Inferior parietal cortex (tissue), 1 donor: ENCODE results near the gene MICAL2.

Experiments used
- DNase-seq: peaks from one replicate; pipeline ENCODE4 v3.0.0-alpha.2; 2016; ENCODE audit errors: extremely low spot score

Gene MICAL2

GRCh38 chr11:12232817-12233601 is 122.6 kb downstream of the MICAL2 start:
- no peak for DNase-seq

GRCh38 chr11:12233602-12233925 is 123.2 kb downstream of the MICAL2 start:
- no peak for DNase-seq

- DNase-seq = no peak
Measured at GRCh38 chr11:12234221-12234620, 123.8 kb downstream of the MICAL2 start.

GRCh38 chr11:12235080-12235479 is 124.7 kb downstream of the MICAL2 start:
- DNase-seq = no peak

- no peak for DNase-seq
Measured at GRCh38 chr11:12235553-12235946, 125.2 kb downstream of the MICAL2 start.

GRCh38 chr11:12235947-12236743 is 125.8 kb downstream of the MICAL2 start:
- DNase-seq = peak; percentile 87

- no peak for DNase-seq
Measured at GRCh38 chr11:12236744-12237101, 126.3 kb downstream of the MICAL2 start.

GRCh38 chr11:12237381-12237784 is 127.0 kb downstream of the MICAL2 start:
- no peak for DNase-seq

- no peak for DNase-seq
Measured at GRCh38 chr11:12238420-12238819, 128.0 kb downstream of the MICAL2 start.

GRCh38 chr11:12239396-12239795 is 129.0 kb downstream of the MICAL2 start:
- DNase-seq = no peak

DNA sequence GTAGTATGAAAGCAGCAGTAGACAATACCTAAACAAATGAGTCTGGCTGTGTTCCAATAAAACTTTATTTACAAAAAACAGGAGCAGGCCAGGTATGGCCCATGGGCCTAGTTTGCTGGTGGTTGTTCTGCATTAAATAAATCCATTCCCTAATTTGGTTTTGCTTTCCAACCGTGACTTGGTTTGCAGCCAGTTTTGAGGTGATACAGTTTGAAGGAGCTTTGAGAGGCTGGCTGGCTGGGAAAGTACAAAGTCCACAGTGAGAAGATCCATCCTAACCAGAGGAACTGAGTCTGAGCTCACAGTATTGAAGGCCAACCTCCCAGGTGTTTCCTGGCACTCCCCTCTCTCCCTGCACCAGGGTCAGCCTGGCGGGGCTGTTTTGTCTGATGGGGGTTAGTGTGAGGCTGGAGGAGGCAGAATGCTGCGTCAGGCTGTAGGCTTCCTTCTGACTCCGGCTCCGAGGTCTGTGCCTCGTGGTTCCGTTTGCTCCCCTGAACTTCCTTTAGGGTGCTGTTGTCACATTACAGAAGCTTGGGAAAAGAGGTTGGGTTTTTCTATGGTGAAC is 129.5 kb downstream of the MICAL2 start:
- DNase-seq = no peak

- DNase-seq = no peak
Measured at GRCh38 chr11:12240677-12241076, 130.3 kb downstream of the MICAL2 start.

GRCh38 chr11:12241401-12241800 is 131.0 kb downstream of the MICAL2 start:
- no peak for DNase-seq

DNA sequence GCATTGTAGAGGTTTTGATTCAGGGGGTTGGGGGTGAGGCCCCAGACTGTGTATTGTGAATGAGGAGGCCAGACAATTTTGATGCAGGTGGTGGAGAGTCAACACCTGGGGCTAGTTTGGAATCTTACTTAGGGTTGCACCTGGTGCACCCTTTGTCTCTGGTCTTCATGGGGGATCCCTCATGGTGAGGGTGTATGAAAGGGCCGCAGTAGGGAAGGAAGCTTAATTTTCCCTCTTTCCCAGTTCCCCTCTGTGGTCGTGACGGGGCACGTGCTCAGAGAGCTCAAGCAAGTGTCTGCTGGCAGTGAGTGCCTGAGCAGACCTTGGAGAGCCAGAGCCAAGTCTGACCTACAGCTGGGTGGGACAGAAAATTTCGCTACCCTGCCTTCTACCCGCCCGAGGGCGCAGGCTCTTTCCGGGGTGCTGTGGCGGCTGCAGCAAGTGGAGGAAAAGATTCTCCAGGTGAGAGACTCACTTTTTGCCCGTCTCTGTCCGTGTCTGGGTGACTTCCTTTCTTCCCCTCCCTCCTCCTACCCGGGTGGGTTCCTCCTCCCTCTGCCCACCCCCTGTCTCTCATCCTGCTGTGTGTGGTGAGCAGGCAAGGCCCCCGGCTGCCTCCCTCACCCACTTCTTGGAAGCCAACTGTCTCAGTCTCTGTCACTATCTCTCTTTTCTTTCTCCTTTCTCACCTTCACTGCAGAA is 131.7 kb downstream of the MICAL2 start:
- DNase-seq = no peak

DNA sequence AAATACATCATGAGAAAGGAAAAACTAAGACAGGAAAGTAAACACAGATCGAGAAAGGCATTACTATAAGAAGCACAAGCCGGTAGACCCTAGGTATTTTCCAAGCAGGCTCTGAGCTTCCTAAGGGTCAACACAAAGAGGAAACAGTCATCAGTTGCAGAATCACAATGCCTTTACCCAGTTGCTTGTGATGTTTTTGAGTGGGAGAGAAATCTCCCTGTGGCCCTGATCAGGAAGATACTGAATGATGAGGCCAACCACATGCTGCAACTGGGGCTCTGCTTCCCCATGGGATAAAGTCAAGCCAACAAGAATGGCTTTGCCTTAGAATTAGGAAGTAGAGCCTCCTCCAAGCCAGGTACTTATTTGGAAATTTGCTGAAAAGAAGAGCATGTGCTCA is 132.6 kb downstream of the MICAL2 start:
- no peak for DNase-seq

- no peak for DNase-seq
Measured at GRCh38 chr11:12243486-12243885, 133.1 kb downstream of the MICAL2 start.

- DNase-seq = no peak
Measured at GRCh38 chr11:12243911-12244550, 133.6 kb downstream of the MICAL2 start.

DNA sequence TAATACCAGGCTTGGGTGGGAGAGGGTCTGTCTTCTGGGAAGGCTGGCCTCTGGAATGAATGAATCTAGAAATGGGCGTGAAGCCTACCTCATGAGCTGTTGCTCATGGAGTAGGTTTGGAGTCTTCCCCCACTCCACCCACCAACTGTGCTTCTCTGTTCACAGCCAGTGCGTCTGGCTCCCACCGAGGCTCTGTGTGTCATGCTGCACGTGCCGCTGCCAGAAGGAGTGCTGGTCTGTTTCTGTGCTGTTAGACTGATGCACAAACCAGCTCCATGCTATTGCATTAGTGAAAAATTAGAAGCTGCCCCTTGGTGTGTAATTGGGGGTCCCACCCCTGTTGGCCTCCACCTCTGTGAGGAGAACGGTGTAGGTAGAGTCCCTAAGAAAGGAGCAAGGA is 134.7 kb downstream of the MICAL2 start:
- no peak for DNase-seq

- no peak for DNase-seq
Measured at GRCh38 chr11:12245549-12246016, 135.2 kb downstream of the MICAL2 start.

DNA sequence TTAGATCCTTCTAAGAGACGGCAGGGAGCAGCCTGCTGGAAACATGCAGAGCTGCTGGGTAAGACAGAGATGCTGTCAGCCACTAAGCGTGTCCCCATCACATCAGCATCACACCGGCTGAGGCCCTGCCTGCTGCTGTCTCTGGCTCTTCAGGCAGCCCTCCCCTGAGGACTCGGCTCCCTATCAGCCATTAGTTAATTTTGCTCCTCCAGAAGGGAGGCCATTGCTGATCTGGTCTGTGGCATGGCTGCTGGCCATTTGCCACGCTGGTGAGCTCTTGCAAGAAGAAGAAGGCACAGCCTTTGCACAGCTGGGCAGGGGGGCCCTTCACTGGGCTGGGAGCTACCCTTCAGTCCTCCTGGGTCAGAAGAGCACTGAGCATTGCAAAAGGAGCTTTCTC is 135.8 kb downstream of the MICAL2 start:
- no peak for DNase-seq

DNA sequence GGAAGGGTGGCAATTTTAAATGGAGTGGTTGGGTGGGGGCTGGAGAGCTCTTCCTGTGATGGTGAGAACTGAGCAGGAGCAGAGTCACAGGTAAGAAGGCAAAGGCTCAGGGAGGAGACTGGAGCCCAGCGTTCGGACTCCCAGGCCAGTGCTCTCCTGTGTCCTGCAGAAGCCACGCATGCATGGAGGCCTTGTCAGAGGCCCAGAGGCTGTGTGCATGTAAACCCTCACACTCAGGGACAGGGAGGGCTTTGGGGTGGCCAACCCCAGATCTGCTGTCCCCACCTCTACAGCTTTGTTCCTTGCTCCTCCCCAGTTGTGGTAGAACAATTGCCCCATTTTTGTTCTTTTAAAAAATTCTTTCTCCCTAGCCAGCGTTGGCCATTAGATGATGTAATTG is 136.6 kb downstream of the MICAL2 start:
- DNase-seq = no peak
